PC-9 (cell line): ENCODE data around the gene ATF1.

Experiments used
- CTCF ChIP-seq: fragments of 200-600 bp; sonication (generic); conservative IDR thresholded peaks from 2 replicates; pipeline ENCODE4 v1.6.1; 2017; ENCODE audit warnings: mixed run types, antibody characterized with exemption, mild to moderate bottlenecking, moderate library complexity
- EZH2 ChIP-seq: fragments of 200-600 bp; sonication (generic); IDR thresholded peaks from 2 replicates; pipeline ENCODE4 v1.8.0; 2017; ENCODE audit warnings: antibody characterized with exemption, low read depth

- TF ChIP-seq CTCF (peak; percentile 69), EZH2 (no peak)
These were observed 29.3 kb upstream of the ATF1 start for GRCh38 chr12:50734409-50735263.
